Esophagus squamous epithelium (tissue), 4 donors: ENCODE results near the gene PLEKHA6.

ENCODE experiments used
- POLR2A ChIP-seq, 4 donors: fragments of 450-650 bp; IDR thresholded peaks; one replicate each; pipeline ENCODE4 v1.6.1; 2017; ENCODE audit warnings: antibody characterized with exemption in 4 of 4, mild to moderate bottlenecking in 4 of 4, moderate library complexity in 3 of 4
- TF ChIP-seq, protein P1 (sequence below), 6 experiments: fragments of 450-650 bp in 4 of 6; fragments of 200-600 bp in 2 of 6; sonication (generic) in 2 of 6; IDR thresholded peaks; one replicate each; pipeline ENCODE4 v1.5.1; 2016 to 2019; ENCODE audit warnings: antibody characterized with exemption in 6 of 6, mild to moderate bottlenecking in 4 of 6, moderate library complexity in 4 of 6

DNA sequence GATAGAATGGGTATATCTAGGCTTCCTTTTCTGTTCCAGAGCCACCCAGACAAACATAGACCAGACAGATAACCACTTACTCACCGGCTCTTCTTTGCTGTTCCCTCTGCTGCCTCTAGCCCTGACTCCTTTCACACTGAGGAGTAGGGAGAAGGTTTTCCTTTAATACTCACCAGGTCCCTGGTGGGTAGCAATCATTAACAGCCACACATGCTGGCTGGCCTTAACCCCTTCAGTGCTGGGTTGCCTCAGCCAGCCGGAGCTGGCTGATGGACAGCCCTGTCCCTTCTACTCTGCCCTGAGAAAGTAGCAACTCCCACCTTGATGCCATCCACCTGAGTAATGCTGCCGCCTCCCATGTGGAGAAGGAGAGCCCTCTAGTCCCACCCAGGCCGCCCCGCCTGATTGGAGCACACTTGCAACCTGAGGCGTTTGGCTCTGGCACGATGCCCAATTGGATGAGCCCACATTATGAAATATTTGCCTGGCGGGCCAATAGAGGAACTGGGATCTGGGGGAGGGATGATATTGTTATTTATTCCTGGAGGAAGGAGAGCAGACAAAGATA lies 71.6 kb downstream of the PLEKHA6 start:
- TF ChIP-seq, protein P1, sequence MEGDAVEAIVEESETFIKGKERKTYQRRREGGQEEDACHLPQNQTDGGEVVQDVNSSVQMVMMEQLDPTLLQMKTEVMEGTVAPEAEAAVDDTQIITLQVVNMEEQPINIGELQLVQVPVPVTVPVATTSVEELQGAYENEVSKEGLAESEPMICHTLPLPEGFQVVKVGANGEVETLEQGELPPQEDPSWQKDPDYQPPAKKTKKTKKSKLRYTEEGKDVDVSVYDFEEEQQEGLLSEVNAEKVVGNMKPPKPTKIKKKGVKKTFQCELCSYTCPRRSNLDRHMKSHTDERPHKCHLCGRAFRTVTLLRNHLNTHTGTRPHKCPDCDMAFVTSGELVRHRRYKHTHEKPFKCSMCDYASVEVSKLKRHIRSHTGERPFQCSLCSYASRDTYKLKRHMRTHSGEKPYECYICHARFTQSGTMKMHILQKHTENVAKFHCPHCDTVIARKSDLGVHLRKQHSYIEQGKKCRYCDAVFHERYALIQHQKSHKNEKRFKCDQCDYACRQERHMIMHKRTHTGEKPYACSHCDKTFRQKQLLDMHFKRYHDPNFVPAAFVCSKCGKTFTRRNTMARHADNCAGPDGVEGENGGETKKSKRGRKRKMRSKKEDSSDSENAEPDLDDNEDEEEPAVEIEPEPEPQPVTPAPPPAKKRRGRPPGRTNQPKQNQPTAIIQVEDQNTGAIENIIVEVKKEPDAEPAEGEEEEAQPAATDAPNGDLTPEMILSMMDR (IDR thresholded peaks at IDR 0.05): no peak
- TF ChIP-seq POLR2A (IDR thresholded peaks at IDR 0.05): no peak
